KMS-11 (cell line): ENCODE data around the gene FRRS1.

ENCODE experiments used
- H2AFZ ChIP-seq: fragments of 200-600 bp; sonication (generic); 2 replicates; pipeline ENCODE4 v1.6.1; 2016; ENCODE audit warnings: antibody characterized with exemption, mixed run types, low read depth
- H3K27ac ChIP-seq: fragments of 200-600 bp; sonication (generic); 2 replicates; pipeline ENCODE4 v1.6.1; 2016; ENCODE audit warnings: mild to moderate bottlenecking, mixed run types
- H3K27me3 ChIP-seq: fragments of 200-600 bp; sonication (generic); 2 replicates; pipeline ENCODE4 v1.6.1; 2017; ENCODE audit warnings: mild to moderate bottlenecking, low read depth, mixed run types, moderate library complexity; ENCODE audit not compliant: insufficient read depth
- H3K36me3 ChIP-seq: fragments of 200-600 bp; sonication (generic); 2 replicates; pipeline ENCODE4 v1.6.1; 2017; ENCODE audit warnings: mild to moderate bottlenecking, mixed run types; ENCODE audit not compliant: insufficient read depth
- H3K4me1 ChIP-seq: fragments of 200-600 bp; sonication (generic); 2 replicates; pipeline ENCODE4 v1.6.1; 2016; ENCODE audit warnings: mild to moderate bottlenecking, low read depth, mixed run types; ENCODE audit not compliant: poor library complexity, severe bottlenecking
- H3K4me2 ChIP-seq: fragments of 200-600 bp; sonication (generic); 2 replicates; pipeline ENCODE4 v1.7.0; 2016; ENCODE audit warnings: mild to moderate bottlenecking, mixed run types
- H3K4me3 ChIP-seq: fragments of 200-600 bp; sonication (generic); IDR thresholded peaks from 2 replicates; pipeline ENCODE4 v1.6.1; 2017; ENCODE audit warnings: low read depth, low read length, mixed read lengths; ENCODE audit not compliant: insufficient read depth
- H3K79me2 ChIP-seq: fragments of 200-600 bp; sonication (generic); 2 replicates; pipeline ENCODE4 v1.6.1; 2016; ENCODE audit warnings: low read depth, mixed run types; ENCODE audit not compliant: insufficient read depth
- H3K9ac ChIP-seq: fragments of 200-600 bp; sonication (generic); 2 replicates; pipeline ENCODE4 v1.6.1; 2016; ENCODE audit warnings: mild to moderate bottlenecking, mixed run types
- H4K20me1 ChIP-seq: fragments of 200-600 bp; sonication (generic); 2 replicates; pipeline ENCODE4 v1.6.1; 2016; ENCODE audit warnings: mild to moderate bottlenecking, mixed run types; ENCODE audit not compliant: insufficient read depth
- TF ChIP-seq, protein P1 (sequence below): fragments of 200-600 bp; sonication (generic); conservative IDR thresholded peaks from 2 replicates; pipeline ENCODE4 v1.6.1; 2017; ENCODE audit warnings: low read depth, mild to moderate bottlenecking, antibody characterized with exemption, low read length, moderate library complexity, mixed read lengths

Gene FRRS1

DNA sequence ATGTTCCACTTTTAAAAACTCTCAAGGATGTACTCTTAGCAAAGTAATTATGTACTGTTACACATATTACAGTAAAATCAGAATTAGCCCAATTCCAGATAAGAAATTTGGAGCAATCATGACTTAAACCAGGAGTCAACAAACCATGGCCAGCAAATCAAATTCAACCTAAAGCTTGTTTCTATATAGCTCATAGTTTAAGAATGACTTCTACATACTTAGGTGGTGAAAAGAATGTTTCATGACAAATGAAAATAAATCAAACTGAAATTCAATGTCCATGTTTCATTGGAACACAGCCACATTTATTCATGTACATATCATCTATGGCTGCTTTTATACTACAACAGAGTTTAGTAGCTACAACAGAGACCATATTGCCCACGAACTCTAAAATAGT, 35.1 kb downstream of the FRRS1 start:
- H4K20me1 ChIP-seq: no peaks in the 10 kb centered on the region
- H3K27me3 ChIP-seq: no peaks in the 10 kb centered on the region
- H3K4me2 ChIP-seq: no peak overlapping the region
- H3K27ac ChIP-seq: no peak overlapping the region
- H2AFZ ChIP-seq: no peak overlapping the region
- TF ChIP-seq, protein P1, sequence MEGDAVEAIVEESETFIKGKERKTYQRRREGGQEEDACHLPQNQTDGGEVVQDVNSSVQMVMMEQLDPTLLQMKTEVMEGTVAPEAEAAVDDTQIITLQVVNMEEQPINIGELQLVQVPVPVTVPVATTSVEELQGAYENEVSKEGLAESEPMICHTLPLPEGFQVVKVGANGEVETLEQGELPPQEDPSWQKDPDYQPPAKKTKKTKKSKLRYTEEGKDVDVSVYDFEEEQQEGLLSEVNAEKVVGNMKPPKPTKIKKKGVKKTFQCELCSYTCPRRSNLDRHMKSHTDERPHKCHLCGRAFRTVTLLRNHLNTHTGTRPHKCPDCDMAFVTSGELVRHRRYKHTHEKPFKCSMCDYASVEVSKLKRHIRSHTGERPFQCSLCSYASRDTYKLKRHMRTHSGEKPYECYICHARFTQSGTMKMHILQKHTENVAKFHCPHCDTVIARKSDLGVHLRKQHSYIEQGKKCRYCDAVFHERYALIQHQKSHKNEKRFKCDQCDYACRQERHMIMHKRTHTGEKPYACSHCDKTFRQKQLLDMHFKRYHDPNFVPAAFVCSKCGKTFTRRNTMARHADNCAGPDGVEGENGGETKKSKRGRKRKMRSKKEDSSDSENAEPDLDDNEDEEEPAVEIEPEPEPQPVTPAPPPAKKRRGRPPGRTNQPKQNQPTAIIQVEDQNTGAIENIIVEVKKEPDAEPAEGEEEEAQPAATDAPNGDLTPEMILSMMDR: no peak
- no peak overlapping the region for H3K4me3 ChIP-seq
- no peaks in the 10 kb centered on the region for H3K4me1 ChIP-seq
- no peaks in the 10 kb centered on the region for H3K36me3 ChIP-seq
- no peak overlapping the region for H3K9ac ChIP-seq
- H3K79me2 ChIP-seq: no peaks in the 10 kb centered on the region

DNA sequence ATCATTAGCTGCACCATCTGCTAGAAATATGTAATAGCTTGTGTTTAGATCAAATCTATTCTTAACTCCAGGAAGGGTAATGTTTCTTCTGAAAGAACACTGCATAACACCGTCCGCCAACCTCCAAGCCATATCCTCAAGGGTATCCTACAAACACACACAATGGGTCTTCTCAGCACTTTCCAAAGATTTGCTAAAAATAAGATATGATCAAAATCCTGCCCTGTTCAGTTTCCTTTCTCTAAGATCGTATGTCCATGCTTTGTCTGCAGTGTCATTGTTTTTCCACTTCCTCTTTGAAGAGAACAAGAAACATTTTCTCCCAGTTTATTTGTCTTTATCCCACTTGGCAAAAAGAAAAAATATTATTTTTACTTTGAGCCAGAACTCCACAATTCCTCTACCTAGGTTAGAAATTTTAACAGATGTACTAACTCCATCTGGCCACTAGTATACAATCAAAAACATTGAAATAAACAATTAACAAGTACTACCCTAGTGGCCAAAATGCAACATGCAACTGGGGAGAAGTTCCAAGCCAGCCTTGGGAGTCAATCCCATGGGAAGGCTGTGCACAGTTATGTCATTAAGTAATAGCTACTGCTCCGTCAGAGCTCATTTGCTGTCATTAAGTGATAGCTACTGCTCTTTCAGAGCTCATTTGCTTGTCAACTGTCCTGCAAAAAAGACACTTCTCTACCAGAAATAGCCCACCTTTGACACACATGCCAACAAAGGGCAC, 37.8 kb downstream of the FRRS1 start:
- no peaks in the 10 kb centered on the region for H3K79me2 ChIP-seq
- no peaks in the 10 kb centered on the region for H3K36me3 ChIP-seq
- no peak overlapping the region for H3K27ac ChIP-seq
- H3K4me1 ChIP-seq: no peaks in the 10 kb centered on the region
- H3K27me3 ChIP-seq: no peaks in the 10 kb centered on the region
- no peak overlapping the region for H2AFZ ChIP-seq
- TF ChIP-seq, protein P1: peak; percentile 34; the same call in 1 of the 2 replicates
- H4K20me1 ChIP-seq: no peaks in the 10 kb centered on the region
- no peak overlapping the region for H3K9ac ChIP-seq
- no peak overlapping the region for H3K4me2 ChIP-seq
- H3K4me3 ChIP-seq: no peak overlapping the region

DNA sequence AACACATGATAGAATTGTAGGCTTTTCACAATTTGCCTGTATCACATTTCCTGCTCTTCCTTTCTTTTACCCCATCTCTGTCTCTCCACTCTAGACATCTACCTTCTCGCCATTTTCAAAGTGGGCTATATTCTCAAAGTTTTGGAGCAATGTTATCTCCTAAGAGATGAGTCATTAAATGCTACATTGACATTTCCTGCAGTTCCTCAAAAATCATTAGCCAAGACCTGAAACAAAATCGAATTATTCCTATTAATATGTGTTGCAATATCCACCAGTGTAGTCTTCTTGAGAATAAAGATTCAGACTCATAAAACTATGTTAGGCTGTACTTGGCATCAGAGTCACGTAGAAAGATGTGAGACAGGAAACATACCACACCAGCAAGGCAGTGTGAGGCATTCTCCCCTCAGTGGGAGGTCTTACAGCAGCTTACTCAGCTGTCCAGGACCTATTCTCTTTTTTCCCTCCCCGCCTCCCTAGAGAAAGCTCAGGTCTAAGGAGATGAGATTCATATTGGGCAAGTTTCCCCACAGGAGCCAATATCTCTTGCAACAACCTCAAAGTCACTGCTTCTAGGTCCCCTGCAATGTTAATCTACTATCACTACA, 38.8 kb downstream of the FRRS1 start:
- H3K27ac ChIP-seq: no peak overlapping the region

DNA sequence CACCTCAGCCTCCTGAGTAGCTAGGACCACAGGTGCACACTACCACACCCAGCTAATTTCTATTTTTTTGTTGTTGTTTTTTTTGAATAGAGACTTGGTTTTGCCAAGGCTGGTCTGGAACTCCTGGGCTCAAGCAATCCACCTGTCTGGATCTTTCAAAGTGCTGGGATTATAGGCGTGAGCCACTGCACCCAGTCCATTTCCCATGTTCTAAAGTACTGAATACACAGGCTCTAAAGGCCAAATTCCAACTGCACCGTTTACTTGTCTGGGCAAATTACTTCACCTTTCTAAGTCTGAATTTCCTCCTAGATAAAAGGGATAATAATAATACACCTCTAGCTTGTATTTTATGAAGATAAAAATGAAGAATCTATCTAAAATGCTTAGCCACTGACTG, 39.6 kb downstream of the FRRS1 start:
- Histone ChIP-seq H3K4me1 (no peaks in the 10 kb centered on the region), H2AFZ (no peak overlapping the region), H3K4me2 (no peak overlapping the region), H3K36me3 (no peaks in the 10 kb centered on the region), H3K79me2 (no peaks in the 10 kb centered on the region), H3K27me3 (no peaks in the 10 kb centered on the region), H4K20me1 (no peaks in the 10 kb centered on the region), H3K4me3 (no peak overlapping the region), H3K27ac (no peak overlapping the region), H3K9ac (no peak overlapping the region)
- TF ChIP-seq, protein P1: no peak

More for the DNA sequence above, 38.8 kb downstream of the FRRS1 start:
- Histone ChIP-seq H4K20me1 (no peaks in the 10 kb centered on the region), H3K36me3 (no peaks in the 10 kb centered on the region), H3K27me3 (no peaks in the 10 kb centered on the region), H3K9ac (no peak overlapping the region), H3K79me2 (no peaks in the 10 kb centered on the region), H3K4me1 (no peaks in the 10 kb centered on the region), H3K4me2 (no peak overlapping the region), H3K4me3 (no peak overlapping the region), H2AFZ (no peak overlapping the region)
- TF ChIP-seq, protein P1: no peak
